Stimulated activated CD8-positive, alpha-beta memory T cell treated with anti-CD3 and anti-CD28 coated beads, Interleukin-4, amount 100 ng/mL, for 24 hours (primary cell): Measurements from ENCODE around the gene GYPB.
"Not testable (repeated sequence)": the region's sequence is repeated elsewhere in the genome, so short reads cannot be mapped to it uniquely, and the experiment has no call there.

Experiments used
- DNase-seq: peaks from one replicate; pipeline ENCODE4 v3.0.0-alpha.2; 2020; ENCODE audit warnings: low read depth

GYPB gene

GRCh38 chr4:144014808-144015207, 4.4 kb downstream of the GYPB start:
- DNase-seq = no peak

GRCh38 chr4:144008602-144009001, 10.6 kb downstream of the GYPB start:
- DNase-seq = not testable (repeated sequence)

GRCh38 chr4:144007960-144008359, 11.2 kb downstream of the GYPB start:
- DNase-seq = not testable (repeated sequence)

- DNase-seq = not testable (repeated sequence)
These were observed 12.9 kb downstream of the GYPB start for GRCh38 chr4:144006200-144006803.

GRCh38 chr4:144005558-144005953, 13.6 kb downstream of the GYPB start:
- DNase-seq = not testable (repeated sequence)

- DNase-seq = not testable (repeated sequence)
These were observed 14.2 kb downstream of the GYPB start for GRCh38 chr4:144004868-144005557.

GRCh38 chr4:144003890-144004265, 15.3 kb downstream of the GYPB start:
- DNase-seq = not testable (repeated sequence)

GRCh38 chr4:144003205-144003889, 15.8 kb downstream of the GYPB start:
- DNase-seq = not testable (repeated sequence)

- not testable (repeated sequence) for DNase-seq
These were observed 18.7 kb downstream of the GYPB start for GRCh38 chr4:144000331-144000995.

GRCh38 chr4:143996193-143996592, 23.0 kb downstream of the GYPB start:
- DNase-seq = not testable (repeated sequence)

GRCh38 chr4:143991761-143992160, 27.4 kb downstream of the GYPB start:
- DNase-seq = not testable (repeated sequence)

GRCh38 chr4:143990717-143991116, 28.5 kb downstream of the GYPB start:
- not testable (repeated sequence) for DNase-seq

GRCh38 chr4:143986180-143986579, 33.0 kb downstream of the GYPB start:
- DNase-seq = no peak

GRCh38 chr4:143980776-143981175, 38.4 kb downstream of the GYPB start:
- DNase-seq = not testable (repeated sequence)

- not testable (repeated sequence) for DNase-seq
These were observed 43.7 kb downstream of the GYPB start for GRCh38 chr4:143975527-143975926.

- not testable (repeated sequence) for DNase-seq
These were observed 45.2 kb downstream of the GYPB start for GRCh38 chr4:143974021-143974420.

GRCh38 chr4:143961075-143961474, 58.1 kb downstream of the GYPB start:
- DNase-seq = no peak

GRCh38 chr4:143955306-143955705, 63.9 kb downstream of the GYPB start:
- not testable (repeated sequence) for DNase-seq

- DNase-seq = not testable (repeated sequence)
These were observed 67.7 kb downstream of the GYPB start for GRCh38 chr4:143951458-143951972.

GRCh38 chr4:143950967-143951366, 68.2 kb downstream of the GYPB start:
- not testable (repeated sequence) for DNase-seq

GRCh38 chr4:143950185-143950584, 69.0 kb downstream of the GYPB start:
- not testable (repeated sequence) for DNase-seq

- not testable (repeated sequence) for DNase-seq
These were observed 71.7 kb downstream of the GYPB start for GRCh38 chr4:143947493-143947892.
